Transverse colon (tissue), 4 donors: ENCODE data around the gene AP1S1. TPM values are rescaled to one million over a fixed set of nuclear protein-coding genes. Genes with fewer than 3 reads are reported as not detected.
A peak's percentile ranks its signal among the peaks of the same experiment; 100 is the strongest.

Experiments
- DNase-seq: peaks from one replicate; pipeline ENCODE4 v3.0.0-alpha.2; 2019
- H3K27ac ChIP-seq, 4 donors: fragments of 200-600 bp; sonication (generic); 2 replicates each; pipeline ENCODE4 v1.5.1; 2016 to 2018; ENCODE audit warnings: inconsistent platforms in 4 of 4
- H3K27me3 ChIP-seq: fragments of 200-600 bp; sonication (generic); 2 replicates; pipeline ENCODE4 v1.5.1; 2017; ENCODE audit warnings: inconsistent platforms
- H3K36me3 ChIP-seq, 4 donors: fragments of 200-600 bp; sonication (generic); 2 replicates each; pipeline ENCODE4 v1.5.1; 2017 to 2019; ENCODE audit warnings: inconsistent platforms in 4 of 4
- H3K4me1 ChIP-seq, 4 donors: fragments of 200-600 bp; sonication (generic); 2 replicates each; pipeline ENCODE4 v1.5.1; 2017 to 2020; ENCODE audit warnings: inconsistent platforms in 4 of 4
- H3K4me3 ChIP-seq, 4 donors: fragments of 200-600 bp; sonication (generic); 1 replicate in 1 of 4; 2 replicates in 3 of 4; pipeline versions ENCODE4 v1.5.1 to v1.6.1; 2017 to 2019; ENCODE audit warnings: inconsistent platforms in 4 of 4
- H3K9me3 ChIP-seq, 2 donors: fragments of 200-600 bp; sonication (generic); 2 replicates each; pipeline ENCODE4 v1.5.1; 2017 to 2019; ENCODE audit warnings: inconsistent platforms in 2 of 2
- EP300 ChIP-seq: sonication (generic); formaldehyde crosslinking; IDR thresholded peaks from one replicate; pipeline ENCODE4 v1.6.1; 2017; ENCODE audit warnings: antibody characterized with exemption, low read depth
- POLR2A ChIP-seq: fragments of 450-650 bp; IDR thresholded peaks from one replicate; pipeline ENCODE4 v1.6.1; 2016; ENCODE audit warnings: antibody characterized with exemption, mild to moderate bottlenecking, moderate library complexity
- POLR2AphosphoS5 ChIP-seq, 3 donors: sonication (generic); formaldehyde crosslinking; IDR thresholded peaks; one replicate each; pipeline ENCODE4 v1.6.1; 2016; ENCODE audit warnings: antibody characterized with exemption in 3 of 3
- WGBS, 2 donors: methylation state at CpG; one replicate each; pipeline ENCODE4 v1.1.5; 2018; ENCODE audit warnings: low coverage in 1 of 2; 5-methylcytosine and 5-hydroxymethylcytosine counted together
- in situ Hi-C, 4 donors: fragments of 200-750 bp; cut with MboI; loops; one replicate each; pipeline versions ENCODE4 v1.15.0 to v1.15.1; 2017; ENCODE audit warnings: low sequenced_read_pairs in 3 of 4, low pct_ligation_motif_present in 1 of 4, low pct_unique_long_range_greater_than_20kb in 1 of 4
- intact Hi-C: fragments of 100-400 bp; cut with DNase I; formaldehyde crosslinking; loops from one replicate; pipeline ENCODE4 v1.15.1; 2023; ENCODE audit warnings: low total_unique reads
- total RNA-seq, 4 donors: library from RNA; depleted of rRNA; stranded (reverse); fragments of >200 nt; gene quantifications; one replicate each; pipeline ENCODE4 v1.1.0, GENCODE V29; 2016
- TF ChIP-seq, protein P1 (sequence below), 5 experiments: fragments of 200-600 bp in 3 of 5; fragments of 450-650 bp in 2 of 5; sonication (generic) in 3 of 5; IDR thresholded peaks; 1 replicate in 2 of 5; 2 replicates in 3 of 5; pipeline ENCODE4 v1.5.1; 2016 to 2017; ENCODE audit warnings: antibody characterized with exemption in 5 of 5, inconsistent platforms in 3 of 5, mild to moderate bottlenecking in 2 of 5, moderate library complexity in 1 of 5

AP1S1 gene
- total RNA-seq, 4 donors from 2014 or later, result 18.3 to 87.3 (median 54.0) TPM

DNA sequence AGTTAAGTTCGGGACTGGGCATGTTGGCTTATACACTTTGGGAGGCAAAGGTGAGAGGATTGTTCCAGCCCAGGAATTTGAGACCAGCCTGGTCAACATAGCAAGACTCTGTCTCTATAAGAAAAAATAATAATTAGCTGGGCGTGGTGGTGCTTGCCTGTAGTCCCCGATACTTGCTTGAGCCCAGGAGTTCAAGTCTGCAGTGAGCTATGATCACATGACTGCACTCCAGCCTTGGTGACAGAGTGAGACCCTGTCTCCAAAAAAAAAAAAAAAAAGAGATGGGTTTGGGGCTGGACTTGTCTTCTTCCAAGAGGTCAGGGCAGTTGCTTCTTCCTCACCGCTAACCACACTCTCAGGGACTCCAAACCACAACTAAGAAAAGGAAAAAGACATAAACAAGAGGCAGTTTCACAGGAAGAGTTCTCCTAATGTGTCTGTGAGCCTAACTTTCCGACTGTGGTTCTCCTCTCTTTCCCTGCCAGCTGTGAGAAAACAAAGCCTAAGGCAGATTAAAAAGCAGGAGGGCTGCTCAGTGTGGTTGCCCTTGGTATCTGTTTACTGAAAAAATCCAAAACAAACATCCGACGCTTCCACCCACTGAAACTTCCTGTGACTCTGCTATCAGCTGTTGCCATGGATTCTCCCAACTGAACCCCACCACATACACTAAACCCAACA is 29.8 kb upstream of the AP1S1 start:
- no peak for DNase-seq
- in situ Hi-C loops, result loop anchor here in 1 of 4 donors (25.0 kb wide), 1 partner anchor 163 kb away; no protein-coding TSS in a partner anchor
- TF ChIP-seq, protein P1, sequence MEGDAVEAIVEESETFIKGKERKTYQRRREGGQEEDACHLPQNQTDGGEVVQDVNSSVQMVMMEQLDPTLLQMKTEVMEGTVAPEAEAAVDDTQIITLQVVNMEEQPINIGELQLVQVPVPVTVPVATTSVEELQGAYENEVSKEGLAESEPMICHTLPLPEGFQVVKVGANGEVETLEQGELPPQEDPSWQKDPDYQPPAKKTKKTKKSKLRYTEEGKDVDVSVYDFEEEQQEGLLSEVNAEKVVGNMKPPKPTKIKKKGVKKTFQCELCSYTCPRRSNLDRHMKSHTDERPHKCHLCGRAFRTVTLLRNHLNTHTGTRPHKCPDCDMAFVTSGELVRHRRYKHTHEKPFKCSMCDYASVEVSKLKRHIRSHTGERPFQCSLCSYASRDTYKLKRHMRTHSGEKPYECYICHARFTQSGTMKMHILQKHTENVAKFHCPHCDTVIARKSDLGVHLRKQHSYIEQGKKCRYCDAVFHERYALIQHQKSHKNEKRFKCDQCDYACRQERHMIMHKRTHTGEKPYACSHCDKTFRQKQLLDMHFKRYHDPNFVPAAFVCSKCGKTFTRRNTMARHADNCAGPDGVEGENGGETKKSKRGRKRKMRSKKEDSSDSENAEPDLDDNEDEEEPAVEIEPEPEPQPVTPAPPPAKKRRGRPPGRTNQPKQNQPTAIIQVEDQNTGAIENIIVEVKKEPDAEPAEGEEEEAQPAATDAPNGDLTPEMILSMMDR (IDR thresholded peaks at IDR 0.05), result no peak
- TF ChIP-seq EP300 (no peak), POLR2AphosphoS5 (IDR thresholded peaks at IDR 0.05) (peak in 1 of 3 donors; percentile 20), POLR2A (no peak)
- intact Hi-C loops, result no loop called here
- Histone ChIP-seq H3K9me3 (no peaks in the 10 kb centered on the region), H3K36me3 (no peaks in the 10 kb centered on the region), H3K4me3 (no peak overlapping the region), H3K27ac (peak overlapping the region; percentile 17 to 64 (median 51)), H3K4me1 (peaks cover 16 to 49% (median 23%) of the 10 kb centered on the region in 4 donors), H3K27me3 (peaks cover 6% of the 10 kb centered on the region)
- WGBS, 2 donors, result 33 to 49% methylated on average over 7 of the region's 7 CpGs

DNA sequence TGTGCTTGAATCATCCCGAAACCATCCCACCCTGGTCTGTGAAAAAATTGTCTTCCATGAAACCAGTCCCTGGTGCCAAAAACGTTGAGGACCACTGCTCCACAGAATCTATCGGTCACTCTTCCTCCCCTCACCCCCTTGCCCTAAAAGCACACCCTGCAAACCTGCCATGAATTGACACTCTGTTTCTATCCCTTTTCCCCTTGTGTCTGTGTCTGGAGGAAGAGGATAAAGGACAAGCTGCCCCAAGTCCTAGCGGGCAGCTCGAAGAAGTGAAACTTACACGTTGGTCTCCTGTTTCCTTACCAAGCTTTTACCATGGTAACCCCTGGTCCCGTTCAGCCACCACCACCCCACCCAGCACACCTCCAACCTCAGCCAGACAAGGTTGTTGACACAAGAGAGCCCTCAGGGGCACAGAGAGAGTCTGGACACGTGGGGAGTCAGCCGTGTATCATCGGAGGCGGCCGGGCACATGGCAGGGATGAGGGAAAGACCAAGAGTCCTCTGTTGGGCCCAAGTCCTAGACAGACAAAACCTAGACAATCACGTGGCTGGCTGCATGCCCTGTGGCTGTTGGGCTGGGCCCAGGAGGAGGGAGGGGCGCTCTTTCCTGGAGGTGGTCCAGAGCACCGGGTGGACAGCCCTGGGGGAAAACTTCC is 28.2 kb upstream of the AP1S1 start:
- in situ Hi-C loops, result loop anchor here in 1 of 4 donors (25.0 kb wide), 1 partner anchor 161 kb away; no protein-coding TSS in a partner anchor

DNA sequence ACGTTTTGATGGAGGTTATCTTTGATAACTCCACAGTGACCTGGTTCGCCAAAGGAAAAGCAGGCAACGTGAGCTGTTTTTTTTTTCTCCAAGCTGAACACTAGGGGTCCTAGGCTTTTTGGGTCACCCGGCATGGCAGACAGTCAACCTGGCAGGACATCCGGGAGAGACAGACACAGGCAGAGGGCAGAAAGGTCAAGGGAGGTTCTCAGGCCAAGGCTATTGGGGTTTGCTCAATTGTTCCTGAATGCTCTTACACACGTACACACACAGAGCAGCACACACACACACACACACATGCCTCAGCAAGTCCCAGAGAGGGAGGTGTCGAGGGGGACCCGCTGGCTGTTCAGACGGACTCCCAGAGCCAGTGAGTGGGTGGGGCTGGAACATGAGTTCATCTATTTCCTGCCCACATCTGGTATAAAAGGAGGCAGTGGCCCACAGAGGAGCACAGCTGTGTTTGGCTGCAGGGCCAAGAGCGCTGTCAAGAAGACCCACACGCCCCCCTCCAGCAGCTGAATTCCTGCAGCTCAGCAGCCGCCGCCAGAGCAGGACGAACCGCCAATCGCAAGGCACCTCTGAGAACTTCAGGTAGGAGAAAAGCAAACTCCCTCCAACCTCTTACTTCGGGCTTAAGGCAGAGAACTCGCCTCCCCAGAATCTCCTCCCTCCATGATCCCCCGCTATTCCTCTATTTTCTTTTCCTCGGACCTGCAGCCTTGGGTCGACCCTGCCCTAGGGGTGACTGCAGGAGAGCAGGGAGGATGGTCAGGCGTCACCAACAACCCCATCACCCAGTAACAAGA is 27.4 kb upstream of the AP1S1 start, which contains the start of gene SERPINE1:
TSS of gene SERPINE1 (plus strand) at position 454 of the 809 bp plus-strand sequence. CDS start 1,290 bp downstream, outside the sequence.
- intact Hi-C loops, result no loop called here
- Histone ChIP-seq H3K27ac (peak within 1 kb of the TSS; percentile 59 to 74 (median 63)), H3K27me3 (peaks cover 6% of the 10 kb centered on the region), H3K36me3 (no peaks in the 10 kb centered on the region), H3K9me3 (no peaks in the 10 kb centered on the region), H3K4me1 (peaks cover 16 to 44% (median 21%) of the 10 kb centered on the region in 4 donors), H3K4me3 (peak within 1 kb of the TSS in 1 of 4 donors; percentile 20)
- in situ Hi-C loops, result loop anchor here in 1 of 4 donors (25.0 kb wide), 1 partner anchor 160 kb away; no protein-coding TSS in a partner anchor
- 11% methylated on average over 22 of the region's 22 CpGs; no CpG with 5 or more reads in 1 of the 2 donors for WGBS, 2 donors
- peak; percentile 74 for DNase-seq
- no peak for TF ChIP-seq EP300
- TF ChIP-seq, protein P1 (IDR thresholded peaks at IDR 0.05), result no peak
- TF ChIP-seq POLR2A, result peak; percentile 69
- TF ChIP-seq POLR2AphosphoS5 (IDR thresholded peaks at IDR 0.05), result peak; percentile 58 to 77 (median 72)

More for the DNA sequence above, 28.2 kb upstream of the AP1S1 start:
- peak; percentile 23 for DNase-seq
- Histone ChIP-seq H3K4me1 (peaks cover 16 to 49% (median 23%) of the 10 kb centered on the region in 4 donors), H3K4me3 (no peak overlapping the region), H3K27me3 (peaks cover 6% of the 10 kb centered on the region), H3K36me3 (no peaks in the 10 kb centered on the region), H3K9me3 (no peaks in the 10 kb centered on the region), H3K27ac (peak overlapping the region; percentile 59 to 74 (median 63))
- no peak for TF ChIP-seq POLR2A
- TF ChIP-seq POLR2AphosphoS5 (IDR thresholded peaks at IDR 0.05), result no peak
- TF ChIP-seq EP300, result no peak
- TF ChIP-seq, protein P1 (IDR thresholded peaks at IDR 0.05), result no peak
- intact Hi-C loops, result no loop called here
- WGBS, 2 donors, result 29 to 37% methylated on average over 5 to 15 of the region's 15 CpGs
